HG03521 (cell line): ENCODE results near the gene ACOT12.

Source experiments
- ATAC-seq: cut with Tn5 transposase; IDR thresholded peaks from one replicate; pipeline ENCODE4 v1.9.1; 2021; ENCODE audit warnings: mild to moderate bottlenecking, moderate library complexity; ENCODE audit not compliant: unreplicated experiment

The ACOT12 gene

GRCh38 chr5:81401266-81401665 lies 7.3 kb upstream of the ACOT12 start:
- no peak for ATAC-seq

GRCh38 chr5:81400375-81400774 lies 6.4 kb upstream of the ACOT12 start:
- ATAC-seq: no peak

GRCh38 chr5:81398741-81399140 lies 4.8 kb upstream of the ACOT12 start:
- ATAC-seq: no peak

- no peak for ATAC-seq
Measured at GRCh38 chr5:81397176-81397575, 3.2 kb upstream of the ACOT12 start.

- ATAC-seq: no peak
Measured at GRCh38 chr5:81395262-81395661, 1.3 kb upstream of the ACOT12 start.

- no peak for ATAC-seq
Measured at GRCh38 chr5:81393430-81393782, 528 bp downstream of the ACOT12 start.

- ATAC-seq: no peak
Measured at GRCh38 chr5:81389025-81389424, 4.9 kb downstream of the ACOT12 start.

- no peak for ATAC-seq
Measured at GRCh38 chr5:81388169-81388568, 5.8 kb downstream of the ACOT12 start.

- ATAC-seq: no peak
Measured at GRCh38 chr5:81383867-81384266, 10.1 kb downstream of the ACOT12 start.

GRCh38 chr5:81371354-81371876 lies 22.5 kb downstream of the ACOT12 start:
- ATAC-seq: no peak

GRCh38 chr5:81370912-81371311 lies 23.0 kb downstream of the ACOT12 start:
- no peak for ATAC-seq

- ATAC-seq: no peak
Measured at GRCh38 chr5:81365541-81365940, 28.4 kb downstream of the ACOT12 start.

- no peak for ATAC-seq
Measured at GRCh38 chr5:81363093-81363871, 30.7 kb downstream of the ACOT12 start.

- no peak for ATAC-seq
Measured at GRCh38 chr5:81361600-81361999, 32.3 kb downstream of the ACOT12 start.

GRCh38 chr5:81360640-81361039 lies 33.3 kb downstream of the ACOT12 start:
- ATAC-seq: no peak

GRCh38 chr5:81359881-81360280 lies 34.1 kb downstream of the ACOT12 start:
- no peak for ATAC-seq

GRCh38 chr5:81359108-81359507 lies 34.8 kb downstream of the ACOT12 start:
- no peak for ATAC-seq

- no peak for ATAC-seq
Measured at GRCh38 chr5:81355291-81356251, 38.4 kb downstream of the ACOT12 start.

- ATAC-seq: no peak
Measured at GRCh38 chr5:81354093-81354492, 39.8 kb downstream of the ACOT12 start.

- ATAC-seq: no peak
Measured at GRCh38 chr5:81353189-81353588, 40.7 kb downstream of the ACOT12 start.

GRCh38 chr5:81350507-81350906 lies 43.4 kb downstream of the ACOT12 start:
- no peak for ATAC-seq

GRCh38 chr5:81349161-81349560 lies 44.8 kb downstream of the ACOT12 start:
- ATAC-seq: no peak
